ENCODE data around the gene LYL1. TPM values are rescaled to one million over a fixed set of nuclear protein-coding genes. Genes with fewer than 3 reads are reported as not detected.

Gene LYL1
- total RNA-seq, 8 experiments from 2014 or later = 0.11 to 1.3 (median 0.58) TPM; not detected in 1

DNA sequence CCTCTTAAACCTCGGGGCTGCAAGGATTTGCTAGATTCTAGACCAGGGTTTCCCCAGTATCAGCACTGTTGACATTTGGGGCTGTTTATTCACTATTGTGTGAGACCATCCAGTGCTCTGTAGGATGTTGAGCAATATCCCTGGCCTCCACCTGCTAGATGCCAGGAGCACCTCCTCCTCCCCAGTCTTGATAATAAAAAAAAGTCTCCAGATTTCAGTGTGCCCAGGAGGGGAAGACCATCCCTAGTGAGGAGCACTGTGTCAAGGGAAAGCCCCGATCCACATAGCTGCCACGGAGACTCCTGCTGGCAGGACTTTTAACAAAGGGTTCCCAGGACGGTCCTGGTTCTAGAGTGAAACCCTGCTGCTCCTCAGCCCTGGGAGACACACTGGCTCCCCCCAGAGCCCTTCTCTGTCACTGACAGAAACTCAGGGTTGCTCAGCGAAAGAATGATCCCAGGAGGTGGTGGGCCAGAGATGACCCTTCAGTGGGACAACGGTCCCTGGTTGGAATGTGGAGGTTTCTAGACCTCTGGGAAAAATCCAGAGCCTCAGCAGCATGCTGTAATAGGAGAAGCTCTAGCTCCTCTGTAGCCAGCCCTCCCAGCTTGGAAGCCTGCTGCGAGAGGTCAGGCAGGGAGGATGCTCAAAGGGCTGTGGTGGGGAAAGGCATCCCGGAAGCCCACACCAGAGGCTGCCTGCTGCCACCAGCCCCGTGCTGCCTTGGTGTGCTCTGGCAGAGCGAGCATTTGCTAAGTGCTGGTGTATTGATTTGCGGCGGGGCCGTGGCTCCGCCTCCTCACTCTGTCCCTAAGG lies 20.3 kb downstream of the LYL1 start:
- Histone ChIP-seq H3K4me3 (no peak overlapping the region), H3K27ac (peak overlapping the region in 1 of 2 donors; percentile 11), H3K4me1 (replicated peaks in 1 of 2) (peaks cover 10 to 27% of the 10 kb centered on the region in 2 donors)
- in situ Hi-C loops (cut with MboI; ENCODE audit: low pct_unique_long_range_greater_than_20kb in 2 of 9, low sequenced_read_pairs in 9 of 9, unreplicated experiment in 9 of 9) = loop anchor here in 2 of 9 experiments (25.0 kb wide), 1 partner anchor 95 kb away; the partner anchor contains the start of gene NFIX (in 2 of the 2)
- peak in 7 of 8 experiments; percentile 4 to 92 (median 84) for ATAC-seq (replicated peaks in 6 of 8)
- 0 to 88% (median 40%) methylated on average over 1 to 7 of the region's 14 CpGs; no CpG with 5 or more reads in 1 of the 10 experiments for WGBS, 10 experiments

DNA sequence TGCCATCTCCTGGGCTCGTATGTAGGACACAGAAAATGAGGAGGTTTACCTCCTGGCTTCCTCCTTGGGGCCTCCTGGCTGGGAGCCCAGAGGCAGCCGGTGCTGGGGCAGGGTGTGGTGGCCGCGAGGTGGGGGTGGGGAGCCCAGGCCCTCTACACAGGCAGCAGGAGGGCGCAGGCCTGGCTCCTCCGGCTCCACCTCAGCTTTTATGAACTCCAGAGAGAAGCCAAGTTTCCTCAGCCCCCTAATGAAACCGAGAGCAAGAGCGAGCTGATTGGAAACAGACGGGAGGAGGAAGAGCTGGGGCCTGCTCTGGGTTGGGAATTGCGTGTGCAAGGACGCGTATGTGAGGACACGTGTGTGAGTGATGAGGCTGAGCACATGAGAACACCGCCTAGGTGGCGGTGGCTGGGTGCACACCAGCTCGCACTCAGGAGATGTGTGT lies 23.1 kb downstream of the LYL1 start:
- in situ Hi-C loops (cut with MboI; ENCODE audit: low pct_unique_long_range_greater_than_20kb in 2 of 9, low sequenced_read_pairs in 9 of 9, unreplicated experiment in 9 of 9) = loop anchor here in 2 of 9 experiments (25.0 kb wide), 1 partner anchor 92 kb away; the partner anchor contains the start of gene NFIX (in 2 of the 2)
- Histone ChIP-seq H3K27ac (no peak overlapping the region), H3K4me1 (replicated peaks in 1 of 2) (peaks cover 10 to 27% of the 10 kb centered on the region in 2 donors), H3K4me3 (no peak overlapping the region)
- 29 to 67% methylated on average over 2 to 5 of the region's 16 CpGs; no CpG with 5 or more reads in 8 of the 10 experiments for WGBS, 10 experiments
- ATAC-seq (replicated peaks in 6 of 8) = peak; percentile 31 to 86 (median 48)

DNA sequence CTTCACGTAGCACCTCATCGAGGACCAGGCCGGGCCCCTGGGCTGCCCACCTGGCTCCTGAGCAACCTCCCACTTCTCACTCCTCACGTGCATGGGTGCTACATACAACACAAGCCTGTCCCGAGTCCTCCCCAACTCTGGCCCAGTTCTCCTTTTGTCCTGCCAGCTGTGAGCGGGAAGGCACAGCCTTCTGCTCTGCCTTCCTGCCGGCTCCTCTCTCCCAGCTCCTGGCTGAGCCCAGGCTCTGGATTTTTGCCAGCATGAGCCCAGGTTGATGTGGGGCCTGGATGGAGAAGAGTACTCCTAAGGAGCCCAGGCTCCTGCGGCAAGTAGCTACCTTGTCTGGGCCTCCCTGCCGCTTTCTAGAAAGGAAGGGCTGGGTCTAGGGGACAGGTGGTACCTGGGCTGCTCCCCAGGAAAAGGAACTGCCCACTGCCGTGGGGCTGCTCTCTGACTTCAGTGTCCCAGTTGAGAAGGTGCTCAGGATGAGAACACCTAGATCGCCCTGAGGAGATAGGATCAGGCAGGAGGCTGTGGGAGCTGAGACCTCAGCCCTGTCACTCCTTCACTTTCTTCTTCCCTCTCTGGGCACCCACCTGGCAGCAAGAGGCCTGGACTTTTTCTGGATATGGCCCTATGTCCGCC lies 23.6 kb downstream of the LYL1 start:
- Histone ChIP-seq H3K4me1 (replicated peaks in 1 of 2) (peaks cover 10 to 27% of the 10 kb centered on the region in 2 donors), H3K4me3 (no peak overlapping the region), H3K27ac (no peak overlapping the region)
- in situ Hi-C loops (cut with MboI; ENCODE audit: low pct_unique_long_range_greater_than_20kb in 2 of 9, low sequenced_read_pairs in 9 of 9, unreplicated experiment in 9 of 9) = loop anchor here in 2 of 9 experiments (25.0 kb wide), 1 partner anchor 92 kb away; the partner anchor contains the start of gene NFIX (in 2 of the 2)
- ATAC-seq (replicated peaks in 6 of 8) = peak in 1 of 8 experiments; percentile 7
- WGBS, 10 experiments = 40 to 94% (median 60%) methylated on average over 1 to 3 of the region's 12 CpGs; no CpG with 5 or more reads in 7 of the 10 experiments

GRCh38 chr19:13078381-13078780 lies 24.3 kb downstream of the LYL1 start:
- H3K4me3 ChIP-seq = no peak overlapping the region
- in situ Hi-C loops (cut with MboI; ENCODE audit: low pct_unique_long_range_greater_than_20kb in 2 of 9, low sequenced_read_pairs in 9 of 9, unreplicated experiment in 9 of 9) = loop anchor here in 2 of 9 experiments (25.0 kb wide), 1 partner anchor 91 kb away; the partner anchor contains the start of gene NFIX (in 2 of the 2)

GRCh38 chr19:13077240-13077639 lies 25.4 kb downstream of the LYL1 start:
- in situ Hi-C loops (cut with MboI; ENCODE audit: low pct_unique_long_range_greater_than_20kb in 2 of 9, low sequenced_read_pairs in 9 of 9, unreplicated experiment in 9 of 9) = loop anchor here in 2 of 9 experiments (25.0 kb wide), 1 partner anchor 90 kb away; the partner anchor contains the start of gene NFIX (in 2 of the 2)
- H3K27ac ChIP-seq = no peak overlapping the region
- 14 to 71% (median 53%) methylated on average over 1 to 4 of the region's 11 CpGs; no CpG with 5 or more reads in 6 of the 10 experiments for WGBS, 10 experiments

More at GRCh38 chr19:13078381-13078780, 24.3 kb downstream of the LYL1 start:
- WGBS, 10 experiments = 0 to 80% (median 37%) methylated on average over 1 to 2 of the region's 10 CpGs; no CpG with 5 or more reads in 7 of the 10 experiments
- no peak for ATAC-seq (replicated peaks in 6 of 8)
- Histone ChIP-seq H3K4me1 (replicated peaks in 1 of 2) (peaks cover 10 to 27% of the 10 kb centered on the region in 2 donors), H3K27ac (no peak overlapping the region)

DNA sequence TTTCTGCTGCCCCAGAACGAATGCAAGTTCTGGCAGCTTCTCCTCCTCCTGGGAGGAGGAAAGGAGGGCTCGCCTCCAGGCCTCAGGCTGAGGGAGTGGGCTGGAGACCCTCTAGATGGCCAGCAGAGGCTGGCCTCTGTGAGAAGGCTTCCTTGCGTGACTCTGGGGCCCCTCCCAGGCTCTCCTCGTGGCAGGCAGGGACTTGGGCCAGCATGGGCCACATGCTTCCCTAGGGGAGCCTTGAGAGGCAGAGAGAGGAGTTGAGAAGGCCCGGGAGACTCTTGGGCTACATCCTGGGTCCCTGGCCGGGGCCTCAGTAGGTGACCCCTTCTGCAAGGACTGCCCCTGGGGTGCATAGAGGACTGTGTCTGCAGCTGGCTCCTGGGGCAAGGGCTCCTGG lies 25.9 kb downstream of the LYL1 start:
- peak in 1 of 8 experiments; percentile 20 for ATAC-seq (replicated peaks in 6 of 8)
- H3K4me3 ChIP-seq = no peak overlapping the region
- H3K4me1 ChIP-seq (replicated peaks in 1 of 2) = peaks cover 0 to 13% of the 10 kb centered on the region in 2 donors
- 40 to 88% (median 80%) methylated on average over 1 to 2 of the region's 6 CpGs; no CpG with 5 or more reads in 7 of the 10 experiments for WGBS, 10 experiments
- in situ Hi-C loops (cut with MboI; ENCODE audit: low pct_unique_long_range_greater_than_20kb in 2 of 9, low sequenced_read_pairs in 9 of 9, unreplicated experiment in 9 of 9) = loop anchor here in 2 of 9 experiments (25.0 kb wide), 1 partner anchor 89 kb away; the partner anchor contains the start of gene NFIX (in 2 of the 2)
- no peak overlapping the region for H3K27ac ChIP-seq

More at GRCh38 chr19:13077240-13077639, 25.4 kb downstream of the LYL1 start:
- peaks cover 1 to 17% of the 10 kb centered on the region in 2 donors for H3K4me1 ChIP-seq (replicated peaks in 1 of 2)
- H3K4me3 ChIP-seq = no peak overlapping the region
- ATAC-seq (replicated peaks in 6 of 8) = no peak

- ATAC-seq (replicated peaks in 6 of 8) = peak in 1 of 8 experiments; percentile 14
- no peak overlapping the region for H3K4me3 ChIP-seq
- in situ Hi-C loops (cut with MboI; ENCODE audit: low pct_unique_long_range_greater_than_20kb in 2 of 9, low sequenced_read_pairs in 9 of 9, unreplicated experiment in 9 of 9) = loop anchor here in 2 of 9 experiments (25.0 kb wide), 1 partner anchor 89 kb away; the partner anchor contains the start of gene NFIX (in 2 of the 2)
- WGBS, 10 experiments = 55 to 83% (median 74%) methylated on average over 3 to 4 of the region's 8 CpGs; no CpG with 5 or more reads in 7 of the 10 experiments
- no peak overlapping the region for H3K27ac ChIP-seq
- peaks cover 0 to 13% of the 10 kb centered on the region in 2 donors for H3K4me1 ChIP-seq (replicated peaks in 1 of 2)
Observed at GRCh38 chr19:13076320-13076719, 26.3 kb downstream of the LYL1 start.

- 10 to 51% methylated on average over 2 of the region's 4 CpGs; no CpG with 5 or more reads in 8 of the 10 experiments for WGBS, 10 experiments
- Histone ChIP-seq H3K4me3 (no peak overlapping the region), H3K27ac (no peak overlapping the region), H3K4me1 (replicated peaks in 1 of 2) (peaks cover 0 to 7% of the 10 kb centered on the region in 2 donors)
- peak in 1 of 8 experiments; percentile 10 for ATAC-seq (replicated peaks in 6 of 8)
- in situ Hi-C loops (cut with MboI; ENCODE audit: low pct_unique_long_range_greater_than_20kb in 2 of 9, low sequenced_read_pairs in 9 of 9, unreplicated experiment in 9 of 9) = no loop called here
Observed at GRCh38 chr19:13074378-13074777, 28.3 kb downstream of the LYL1 start.

DNA sequence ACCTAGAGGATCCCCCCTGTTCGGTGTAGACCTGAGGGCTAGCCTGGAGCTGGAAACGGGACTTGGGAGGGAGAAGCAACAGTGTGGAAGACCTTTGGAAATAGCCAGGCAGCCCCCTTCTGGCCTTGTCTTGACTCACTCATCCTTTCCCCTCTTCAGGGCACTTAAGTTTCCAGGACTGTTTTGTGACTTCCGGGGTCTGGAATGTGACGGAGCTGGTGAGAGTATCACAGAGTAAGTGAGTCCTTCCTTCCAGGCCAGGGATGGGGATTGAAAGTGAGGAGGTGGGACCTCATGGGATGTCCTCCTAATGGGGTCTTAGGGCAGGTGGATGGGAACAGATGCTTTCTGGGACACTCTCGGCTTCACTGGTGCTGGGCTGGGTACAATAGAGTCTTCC lies 29.4 kb downstream of the LYL1 start:
- H3K4me3 ChIP-seq = no peak overlapping the region
- no peak overlapping the region for H3K27ac ChIP-seq
- in situ Hi-C loops (cut with MboI; ENCODE audit: low pct_unique_long_range_greater_than_20kb in 2 of 9, low sequenced_read_pairs in 9 of 9, unreplicated experiment in 9 of 9) = no loop called here
- peaks cover 0 to under 1% of the 10 kb centered on the region in 2 donors for H3K4me1 ChIP-seq (replicated peaks in 1 of 2)
- no peak for ATAC-seq (replicated peaks in 6 of 8)
- WGBS, 10 experiments = 87 to 100% methylated on average over 1 to 3 of the region's 5 CpGs; no CpG with 5 or more reads in 8 of the 10 experiments

DNA sequence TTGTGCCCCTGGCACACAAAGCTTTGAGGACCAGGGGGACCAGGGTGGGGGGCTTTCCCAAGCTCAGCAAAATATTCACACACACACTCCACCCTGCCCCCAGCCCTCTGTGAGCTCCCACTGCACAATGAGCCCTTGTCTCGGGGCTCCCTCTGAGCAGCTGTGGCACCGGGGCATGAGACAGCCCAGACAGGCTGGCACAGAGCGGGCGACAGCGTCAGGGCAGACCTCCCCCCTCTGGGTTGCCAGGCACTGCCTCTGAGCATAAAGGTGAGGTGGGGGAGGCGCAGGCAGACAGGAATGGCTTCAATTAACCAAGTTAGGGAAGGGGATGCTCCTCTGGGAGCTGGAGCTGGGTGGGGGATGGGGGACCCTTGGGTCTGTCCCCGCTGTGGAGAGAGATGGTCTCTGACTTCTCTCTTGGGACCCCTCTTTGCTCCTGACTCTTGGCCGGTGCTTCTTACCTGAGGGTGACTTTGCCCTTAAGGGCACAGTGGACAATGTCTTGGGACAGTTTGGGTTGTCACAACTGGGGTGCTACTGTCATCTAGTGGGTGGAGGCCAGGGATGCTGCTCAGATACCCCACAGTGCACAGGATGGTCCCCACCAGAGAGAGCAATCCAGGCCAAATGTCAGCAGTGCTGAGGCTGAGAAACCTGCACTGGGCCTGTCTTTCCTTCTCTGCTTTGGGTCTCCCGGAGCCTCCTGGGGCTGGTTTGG lies 30.3 kb downstream of the LYL1 start:
- H3K4me3 ChIP-seq = no peak overlapping the region
- H3K4me1 ChIP-seq (replicated peaks in 1 of 2) = peaks cover 0 to 4% of the 10 kb centered on the region in 2 donors
- 52% methylated on average over 3 of the region's 9 CpGs; no CpG with 5 or more reads in 9 of the 10 experiments for WGBS, 10 experiments
- ATAC-seq (replicated peaks in 6 of 8) = peak in 3 of 8 experiments; percentile 42 to 55 (median 53)
- no peak overlapping the region for H3K27ac ChIP-seq
- in situ Hi-C loops (cut with MboI; ENCODE audit: low pct_unique_long_range_greater_than_20kb in 2 of 9, low sequenced_read_pairs in 9 of 9, unreplicated experiment in 9 of 9) = no loop called here

- H3K4me3 ChIP-seq = no peak overlapping the region
- WGBS, 10 experiments = 40 to 100% (median 86%) methylated on average over 1 to 3 of the region's 9 CpGs; no CpG with 5 or more reads in 4 of the 10 experiments
- H3K27ac ChIP-seq = no peak overlapping the region
- H3K4me1 ChIP-seq (replicated peaks in 1 of 2) = peaks cover 0 to 4% of the 10 kb centered on the region in 2 donors
- ATAC-seq (replicated peaks in 6 of 8) = peak in 2 of 8 experiments; percentile 3 to 6
- in situ Hi-C loops (cut with MboI; ENCODE audit: low pct_unique_long_range_greater_than_20kb in 2 of 9, low sequenced_read_pairs in 9 of 9, unreplicated experiment in 9 of 9) = no loop called here
Observed at GRCh38 chr19:13071444-13072187, 31.0 kb downstream of the LYL1 start.
